Activated naive CD4-positive, alpha-beta T cell treated with anti-CD3 and anti-CD28 coated beads, Interleukin-2, amount 50 U/mL, for 16 hours (primary cell): ENCODE measurements around the gene MISP3.

Experiments used
- DNase-seq: peaks from one replicate; pipeline ENCODE4 v3.0.0-alpha.2; 2020

MISP3 gene

GRCh38 chr19:14106840-14107239 lies 34.3 kb downstream of the MISP3 start:
- no peak for DNase-seq

DNA sequence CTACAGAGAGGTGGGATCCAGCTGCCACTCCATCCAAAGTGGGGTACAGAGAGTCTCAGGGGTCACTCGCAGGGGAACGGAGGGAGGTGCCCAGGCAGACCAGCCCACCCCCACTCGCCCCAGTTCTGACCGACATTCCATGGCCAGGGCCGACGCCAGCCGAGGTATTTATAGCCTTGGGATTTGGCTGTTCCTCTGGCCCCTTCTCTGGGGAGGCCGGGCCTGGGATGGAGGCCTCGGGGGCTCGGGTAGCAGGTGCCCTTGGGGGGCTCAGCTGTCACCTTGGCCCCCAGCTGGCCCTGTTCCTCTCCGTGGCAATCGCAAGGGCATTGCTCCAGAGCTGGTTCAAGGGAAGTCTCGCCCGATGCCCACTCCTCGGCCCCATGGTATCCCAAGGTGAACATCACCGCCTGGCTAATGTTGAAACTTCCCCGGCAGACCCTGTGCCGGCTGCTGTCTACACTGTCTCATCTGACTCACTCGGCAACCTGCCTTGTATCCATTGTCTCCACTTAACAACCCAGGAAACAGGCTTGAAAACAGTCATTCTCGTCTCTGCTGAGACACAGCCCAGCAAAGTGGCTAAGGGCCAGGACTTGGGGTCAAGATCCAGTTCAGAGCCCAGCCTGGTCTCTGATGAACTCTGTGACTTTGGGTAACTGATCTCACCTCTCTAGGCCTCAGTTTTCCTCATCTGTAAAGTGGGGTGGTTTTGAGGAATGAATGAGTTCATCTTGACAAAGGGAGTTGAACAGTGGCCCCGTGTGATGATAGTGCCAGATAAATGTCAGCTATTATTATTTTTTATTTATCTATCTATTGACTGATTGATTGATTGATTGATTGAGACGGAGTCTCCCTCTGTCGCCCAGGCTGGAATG lies 35.2 kb downstream of the MISP3 start:
- no peak for DNase-seq

DNA sequence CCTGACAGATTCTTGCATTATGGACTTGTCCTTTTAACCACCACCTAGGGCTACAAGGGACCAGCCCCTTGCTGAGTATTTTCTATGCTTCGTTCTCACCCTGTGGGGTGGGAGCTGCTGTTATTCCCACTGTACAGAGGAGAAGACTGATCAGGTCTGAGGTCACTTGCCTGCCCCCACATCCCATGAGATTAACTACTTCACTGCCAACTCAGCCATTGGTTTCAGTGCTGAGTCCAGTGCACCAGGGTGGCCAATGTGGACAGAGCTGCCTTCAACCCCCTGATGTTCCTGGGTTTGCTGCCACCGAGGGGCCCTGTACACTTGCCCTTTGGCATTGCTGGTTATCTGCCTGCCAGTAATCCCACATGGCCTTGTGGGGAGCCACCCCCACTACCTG lies 38.1 kb downstream of the MISP3 start:
- no peak for DNase-seq

DNA sequence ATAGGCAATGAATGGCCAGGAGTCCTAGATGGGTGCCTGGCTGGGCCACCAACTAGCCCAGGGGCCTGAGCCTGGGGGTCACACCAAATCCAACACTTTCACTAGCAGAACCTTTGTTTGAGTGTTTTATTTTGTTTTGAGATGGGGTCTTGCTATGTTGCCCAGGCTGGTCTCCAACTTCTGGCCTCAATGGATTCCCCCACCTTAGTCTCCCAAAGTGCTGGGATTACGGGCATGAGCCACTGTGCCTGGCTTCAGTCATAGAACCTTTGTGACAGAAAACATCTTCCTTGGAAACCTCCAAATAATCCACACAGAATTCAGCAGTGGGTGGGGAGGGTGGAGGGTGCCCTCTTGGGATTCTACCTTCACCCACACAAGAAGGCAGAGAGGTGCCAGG lies 38.9 kb downstream of the MISP3 start:
- no peak for DNase-seq

- no peak for DNase-seq
Observed at GRCh38 chr19:14112051-14112808, 39.6 kb downstream of the MISP3 start.

GRCh38 chr19:14112809-14113385 lies 40.3 kb downstream of the MISP3 start:
- no peak for DNase-seq

DNA sequence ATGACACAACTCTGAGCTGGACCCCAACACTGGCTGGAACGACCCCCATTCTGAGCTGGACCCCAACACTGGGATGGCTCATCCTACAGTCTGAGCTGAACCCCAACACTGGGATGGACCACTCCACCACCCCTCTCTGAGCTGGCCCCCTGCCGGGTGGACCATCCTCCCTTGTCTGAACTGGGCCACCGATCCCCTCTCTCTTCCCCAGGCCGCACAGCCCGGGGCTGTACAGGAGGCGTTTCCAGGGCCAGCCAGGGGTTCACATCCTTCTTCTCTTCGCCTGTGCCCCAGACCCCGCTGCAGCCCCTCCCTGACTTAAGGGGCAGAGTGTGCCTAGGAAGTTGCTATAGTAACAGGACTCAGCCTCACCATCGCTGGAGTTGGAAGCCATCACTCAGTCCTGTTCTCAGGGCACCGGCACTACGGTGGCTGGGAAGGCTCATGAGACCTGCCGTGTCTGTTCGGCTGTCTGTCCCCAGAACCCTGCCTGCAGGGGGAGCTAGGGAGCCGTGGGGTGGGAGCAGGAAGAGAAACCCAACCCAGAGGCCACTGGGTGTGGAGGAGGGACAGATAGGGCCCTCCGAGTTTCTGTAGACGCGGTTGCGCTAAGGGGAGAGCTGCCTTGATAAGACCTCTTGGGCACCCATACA lies 41.3 kb downstream of the MISP3 start:
- peak; percentile 59 for DNase-seq

- no peak for DNase-seq
Observed at GRCh38 chr19:14114439-14114838, 41.9 kb downstream of the MISP3 start.

DNA sequence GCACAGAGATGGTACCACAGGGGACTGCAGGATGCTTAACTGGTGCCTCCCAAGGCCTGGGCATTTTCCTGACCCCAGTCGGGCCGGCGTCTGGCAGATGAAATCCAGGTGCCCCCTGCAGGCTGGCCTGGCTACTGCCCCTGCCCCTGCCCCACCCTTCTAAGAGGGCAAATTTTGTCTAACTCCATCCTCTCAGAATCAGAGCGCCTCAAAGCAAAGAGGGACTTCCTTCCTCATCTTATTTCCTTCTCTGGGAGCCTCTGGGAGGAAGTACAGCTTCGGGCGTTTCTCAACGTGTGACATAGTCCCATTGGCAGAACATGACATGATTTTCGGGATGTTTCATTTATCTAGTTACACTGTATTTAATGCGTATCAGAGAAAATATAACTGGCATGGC lies 42.3 kb downstream of the MISP3 start:
- DNase-seq = peak; percentile 56

DNA sequence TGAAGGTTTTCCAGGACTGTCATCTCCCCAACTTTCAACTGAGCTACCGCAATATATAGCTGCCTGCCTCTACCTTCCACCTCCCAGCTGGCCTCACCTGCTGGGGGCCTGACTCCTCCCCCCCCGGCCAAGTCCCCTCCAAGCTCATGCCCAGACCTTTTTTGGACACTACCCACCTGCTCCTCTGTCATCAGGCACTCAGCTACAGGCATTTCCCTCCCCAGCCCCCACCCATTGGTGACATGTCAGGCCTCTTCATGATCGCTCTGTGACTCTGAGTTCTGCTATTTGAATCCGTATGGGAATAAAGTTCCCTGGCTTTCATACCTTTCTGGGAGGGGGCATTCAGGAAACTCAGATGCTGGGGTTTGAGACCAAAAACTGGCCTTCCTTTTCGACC lies 43.2 kb downstream of the MISP3 start:
- no peak for DNase-seq

DNA sequence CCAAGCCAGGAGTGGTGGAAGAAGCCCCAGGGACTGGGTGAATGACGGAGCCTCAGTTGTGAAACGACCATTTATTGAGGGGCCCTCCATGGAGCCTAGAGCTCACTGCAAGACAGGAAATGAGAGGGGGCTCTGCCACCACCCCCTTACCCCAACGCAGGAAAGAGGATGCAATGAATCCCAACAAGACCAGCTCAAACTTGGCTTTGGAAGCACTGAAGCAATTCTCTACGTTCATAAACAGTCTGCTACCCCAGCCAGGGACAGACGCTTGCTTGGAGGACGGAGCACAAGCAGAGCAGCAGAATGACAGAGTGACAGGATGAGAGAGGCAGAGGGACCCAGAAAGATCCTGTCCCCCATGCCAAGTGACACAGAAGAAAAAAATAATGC lies 43.9 kb downstream of the MISP3 start:
- DNase-seq = no peak

DNA sequence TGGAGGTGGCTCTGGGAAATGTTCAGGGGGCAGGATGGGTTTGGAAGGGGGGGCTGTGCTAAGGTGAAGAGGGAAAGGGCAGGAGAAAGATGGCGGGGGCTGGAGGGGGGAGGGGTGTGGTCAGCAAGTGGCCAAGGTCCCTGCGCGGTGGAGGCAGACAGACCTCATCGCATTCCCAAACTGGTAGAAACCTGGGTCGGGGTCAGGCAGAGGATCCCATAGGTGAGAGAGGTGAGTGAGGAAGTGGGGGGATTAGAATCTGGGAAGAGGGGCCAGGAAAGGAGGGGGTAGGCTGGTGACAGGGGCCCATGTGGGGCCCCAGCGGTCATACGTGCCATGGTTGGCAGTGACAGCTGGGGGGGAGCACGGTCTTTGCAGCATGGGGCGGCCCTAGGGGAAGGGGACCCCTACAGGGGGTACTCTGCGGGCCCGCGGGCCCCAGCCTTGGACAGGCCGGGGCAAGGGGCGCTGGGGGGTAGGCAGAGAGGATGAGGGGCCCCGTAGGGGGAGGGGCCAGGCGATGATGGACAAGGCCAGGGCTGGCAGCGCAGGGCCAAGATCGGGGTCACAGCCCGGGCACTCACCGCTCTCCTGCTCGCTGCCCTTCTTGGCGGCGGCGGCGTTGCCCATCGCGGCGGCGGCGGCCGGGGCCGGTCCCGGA lies 44.5 kb downstream of the MISP3 start:
- DNase-seq = peak; percentile 19

DNA sequence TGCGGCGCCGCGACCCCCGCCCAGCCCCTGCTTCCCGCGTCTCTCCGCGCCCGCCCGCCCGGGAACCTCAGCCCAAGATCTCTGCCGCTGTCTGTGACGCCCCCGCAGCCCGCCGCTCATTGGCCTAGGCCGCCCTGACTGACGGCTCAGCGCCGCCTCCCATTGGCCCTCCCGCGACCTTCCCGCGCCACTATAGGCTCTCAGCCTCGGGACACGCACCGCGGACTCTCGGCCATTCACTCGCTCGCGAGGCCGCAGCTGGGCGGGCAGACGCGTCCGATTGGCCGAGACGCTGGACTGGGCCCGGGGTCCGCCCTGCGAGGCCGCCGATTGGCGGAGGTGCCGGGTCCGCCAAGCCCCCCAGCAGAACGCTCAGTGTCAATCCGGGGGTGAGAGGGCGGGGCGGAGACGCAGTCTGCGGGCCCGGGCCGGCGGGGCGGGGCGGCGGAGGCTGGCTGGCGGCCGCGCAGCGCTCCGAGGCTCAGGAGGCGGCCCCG lies 45.1 kb downstream of the MISP3 start, which contains the start of gene PRKACA:
Gene PRKACA (minus strand): TSS at position 95 of the 497 bp plus-strand sequence. CDS start 215 bp downstream, outside the sequence.
- DNase-seq = peak; percentile 99

- peak; percentile 42 for DNase-seq
Observed at GRCh38 chr19:14118165-14119051, 45.8 kb downstream of the MISP3 start.

GRCh38 chr19:14119146-14119545 lies 46.6 kb downstream of the MISP3 start:
- no peak for DNase-seq

DNA sequence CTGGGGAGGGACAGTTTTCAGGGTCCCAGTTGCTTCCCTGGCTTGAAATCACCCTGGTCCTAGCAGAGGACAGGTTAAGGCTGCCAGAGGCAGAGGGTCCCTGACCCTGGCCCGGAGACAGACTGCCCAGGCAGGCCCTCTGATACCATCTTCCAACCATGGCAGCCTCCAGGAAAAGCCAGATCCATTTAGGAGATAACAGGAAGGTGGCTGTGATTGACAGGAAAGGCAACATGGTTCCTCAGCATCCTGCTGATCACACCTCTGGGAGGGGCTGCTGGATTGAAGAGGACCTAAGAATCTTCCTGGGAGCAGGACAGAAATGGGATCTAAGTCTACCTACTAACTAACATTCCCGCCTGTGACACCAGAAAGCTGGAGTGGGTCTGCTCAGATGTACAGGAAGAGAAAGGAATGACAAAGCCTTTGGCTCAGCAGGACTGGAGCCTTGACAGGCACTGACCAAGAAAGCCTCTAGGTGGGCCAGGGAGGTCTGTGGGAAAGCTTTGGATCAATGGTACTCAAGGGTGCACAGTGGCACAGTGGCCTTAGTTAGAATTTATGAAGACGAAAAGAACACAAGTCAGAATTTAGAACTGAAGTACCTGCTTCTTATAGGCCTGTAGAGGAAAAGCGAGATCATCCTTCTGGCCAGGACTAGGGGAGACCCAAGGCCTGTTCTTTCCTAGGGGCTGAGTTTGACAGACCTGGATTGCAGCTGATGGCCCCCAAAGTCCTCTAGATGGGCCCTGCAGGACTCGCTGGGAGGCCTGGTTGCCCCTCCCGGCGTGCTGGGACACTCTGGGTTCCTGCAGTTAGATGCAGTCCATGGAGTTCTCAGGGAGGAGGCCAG lies 47.3 kb downstream of the MISP3 start:
- DNase-seq = no peak

GRCh38 chr19:14120497-14120780 lies 47.9 kb downstream of the MISP3 start:
- no peak for DNase-seq

- DNase-seq = no peak
Observed at GRCh38 chr19:14122924-14123323, 50.3 kb downstream of the MISP3 start.
